SH-SY5Y (cell line): ENCODE measurements around the gene DIRAS2.

Experiments used
- GATA2 ChIP-seq: IDR thresholded peaks from 2 replicates; pipeline ENCODE4 v1.6.1; 2011; ENCODE audit warnings: mild to moderate bottlenecking, low read depth, low read length
- GATA3 ChIP-seq: IDR thresholded peaks from 2 replicates; pipeline ENCODE4 v1.6.1; 2011; ENCODE audit warnings: low read depth, mild to moderate bottlenecking, low read length, moderate library complexity

DIRAS2 gene

DNA sequence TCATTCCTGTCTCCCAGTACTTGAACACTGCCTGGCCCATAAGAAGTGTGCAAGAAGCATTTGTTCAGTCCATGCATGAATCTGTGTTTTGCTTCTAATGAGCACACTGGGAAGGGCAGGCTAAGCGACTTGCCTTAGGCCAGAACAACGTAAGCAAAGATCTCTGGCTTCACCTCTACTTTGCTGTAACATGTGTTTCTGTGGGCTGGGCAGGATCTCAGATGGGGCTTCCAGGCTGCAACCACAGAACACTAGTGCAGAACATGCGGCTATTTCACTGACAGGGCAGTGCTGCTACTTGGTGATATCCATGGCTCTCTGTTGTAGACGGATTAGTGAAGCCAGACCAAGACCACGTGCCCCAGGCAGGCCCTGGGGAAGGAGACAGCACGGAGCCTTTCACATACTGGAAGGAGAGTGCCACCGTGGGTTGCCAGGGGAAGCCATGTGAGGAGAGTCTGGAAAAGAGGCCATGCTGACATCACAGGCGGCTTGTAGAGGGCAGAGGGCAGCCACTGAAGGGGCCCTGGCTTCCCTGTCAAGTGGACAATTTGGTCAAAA lies 9.9 kb downstream of the DIRAS2 start:
- no peak for TF ChIP-seq GATA2
- TF ChIP-seq GATA3 = no peak

DNA sequence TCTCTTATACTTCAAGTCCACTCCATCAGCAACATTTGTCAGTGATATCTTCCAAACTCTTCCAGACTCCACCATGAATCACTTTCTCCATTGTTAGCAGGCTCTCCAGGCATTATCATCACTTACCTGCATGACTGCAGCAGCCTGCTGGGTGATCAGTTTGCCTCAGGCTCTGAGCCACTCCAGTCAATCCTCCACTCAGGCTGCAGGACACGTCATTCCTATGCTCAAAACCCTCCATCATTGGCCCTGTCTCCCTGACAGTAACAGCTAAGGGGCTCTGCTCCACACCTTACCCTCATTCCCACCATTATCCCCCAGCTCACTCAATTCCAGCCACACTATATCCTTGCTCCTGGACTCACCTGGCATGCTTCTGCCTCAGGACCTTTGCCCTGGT lies 10.7 kb downstream of the DIRAS2 start:
- no peak for TF ChIP-seq GATA3
- TF ChIP-seq GATA2 = no peak

DNA sequence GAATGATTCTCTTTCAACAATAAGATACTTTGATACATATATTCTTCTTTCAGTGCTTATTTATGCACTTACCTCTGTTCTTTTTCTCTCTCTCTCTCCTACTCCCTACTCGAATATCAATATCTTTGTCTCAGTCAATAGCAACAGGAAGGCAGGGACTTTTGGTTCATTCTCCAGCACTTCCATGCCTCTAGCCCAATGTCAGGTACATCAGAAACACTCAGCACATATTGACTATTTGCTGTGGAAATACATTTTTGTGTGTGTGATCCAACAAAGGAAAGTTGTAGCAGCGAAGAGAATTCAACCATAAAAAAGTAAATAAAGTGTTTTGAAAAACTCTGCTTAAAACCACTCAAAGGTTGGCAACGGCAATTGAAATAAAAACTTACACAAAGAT lies 12.6 kb downstream of the DIRAS2 start:
- TF ChIP-seq GATA3 (no peak), GATA2 (no peak)

DNA sequence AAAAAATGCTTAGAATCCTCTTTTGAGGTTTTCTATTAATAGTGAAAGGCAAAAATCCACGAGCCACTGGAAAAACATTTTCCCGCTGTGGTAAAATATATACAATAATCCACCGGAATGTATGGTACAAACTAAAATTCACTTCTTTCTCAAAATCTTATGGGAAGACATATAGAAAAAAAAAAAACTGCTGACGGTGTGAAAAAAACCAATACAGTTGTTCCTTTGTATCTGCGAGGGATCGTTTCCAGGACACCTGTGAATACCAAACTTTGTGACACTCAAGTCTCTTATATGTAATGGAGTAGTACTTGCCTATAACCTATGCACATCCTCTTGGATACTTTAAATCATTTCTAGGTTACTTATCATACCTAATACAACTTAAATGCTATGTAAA lies 13.3 kb downstream of the DIRAS2 start:
- TF ChIP-seq GATA2 (no peak), GATA3 (no peak)

DNA sequence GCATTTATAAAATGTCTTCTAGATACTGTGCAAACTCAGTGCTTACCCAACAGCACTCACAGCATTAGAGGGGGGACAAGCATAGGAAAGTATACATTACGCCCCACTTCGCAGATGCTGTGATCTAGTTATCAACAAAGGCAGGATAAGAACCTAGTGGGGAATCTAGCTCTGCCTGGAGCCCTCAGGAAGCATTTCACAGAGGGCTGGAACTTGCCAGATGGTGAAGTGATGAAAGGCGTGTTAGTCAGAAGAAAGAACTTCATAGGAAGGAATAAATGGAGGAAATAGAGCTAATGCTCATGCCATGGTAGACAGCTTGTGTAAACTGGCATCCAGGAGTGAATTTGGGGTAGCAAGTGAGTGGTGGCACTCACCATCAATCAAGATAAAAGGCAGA lies 25.8 kb downstream of the DIRAS2 start:
- TF ChIP-seq GATA3 (no peak), GATA2 (no peak)

DNA sequence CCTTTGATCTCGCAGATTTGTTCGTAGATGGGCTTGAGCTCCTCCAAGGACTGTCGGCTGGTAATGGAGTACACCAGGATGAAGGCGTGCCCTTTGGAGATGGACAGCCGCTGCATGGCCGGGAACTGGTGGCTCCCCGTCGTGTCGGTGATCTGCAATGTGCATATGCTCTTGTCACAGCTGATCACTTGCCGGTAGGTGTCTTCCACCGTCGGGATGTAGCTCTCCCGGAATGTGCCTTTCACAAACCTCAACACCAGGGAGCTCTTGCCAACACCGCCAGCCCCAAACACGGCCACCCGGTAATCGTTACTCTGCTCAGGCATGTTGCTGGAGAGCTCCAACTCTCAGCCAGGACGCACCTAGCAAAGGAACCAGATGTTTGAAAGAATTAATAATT lies 29.1 kb downstream of the DIRAS2 start:
- TF ChIP-seq GATA2 = no peak
- no peak for TF ChIP-seq GATA3

DNA sequence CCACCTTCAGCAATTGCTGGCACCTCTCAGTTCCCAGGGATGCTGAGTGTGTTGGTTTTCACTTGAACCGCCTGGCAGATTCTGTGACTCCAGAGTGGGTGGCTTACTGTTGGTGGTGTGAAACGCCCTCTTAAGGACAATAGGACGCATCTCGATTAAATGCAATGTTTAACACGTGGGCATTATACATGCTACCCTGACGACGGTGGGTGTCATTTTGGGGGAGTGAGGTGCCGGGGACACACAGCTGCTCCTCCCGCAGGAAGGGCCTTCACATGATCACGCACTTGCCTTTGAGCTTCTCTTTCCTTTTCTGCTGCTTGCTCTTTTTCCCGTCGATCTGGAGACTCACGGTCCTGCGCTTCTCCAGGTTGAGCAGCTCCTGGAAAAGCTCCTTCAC lies 29.7 kb downstream of the DIRAS2 start:
- TF ChIP-seq GATA3 (no peak), GATA2 (no peak)

DNA sequence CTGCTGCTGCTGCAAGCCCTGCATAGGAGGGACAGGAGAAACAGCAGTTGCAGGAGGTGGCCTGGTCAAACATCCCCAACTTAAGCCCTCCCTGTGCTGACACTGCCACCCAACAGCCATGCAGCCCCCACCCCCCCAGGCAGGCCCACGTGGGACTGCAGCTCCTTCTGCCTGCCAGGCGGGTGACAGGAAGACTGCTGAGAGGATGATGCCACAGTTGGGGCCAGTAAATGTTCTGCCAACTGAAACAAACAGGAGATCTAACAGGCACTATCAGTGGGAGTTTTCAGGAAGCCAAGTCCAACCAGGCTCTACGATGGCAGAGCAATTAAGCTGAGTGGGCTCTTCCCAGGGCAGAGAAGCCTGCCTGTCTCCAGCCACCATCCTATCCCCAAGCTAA lies 31.1 kb downstream of the DIRAS2 start:
- TF ChIP-seq GATA2 = no peak
- TF ChIP-seq GATA3 = no peak

DNA sequence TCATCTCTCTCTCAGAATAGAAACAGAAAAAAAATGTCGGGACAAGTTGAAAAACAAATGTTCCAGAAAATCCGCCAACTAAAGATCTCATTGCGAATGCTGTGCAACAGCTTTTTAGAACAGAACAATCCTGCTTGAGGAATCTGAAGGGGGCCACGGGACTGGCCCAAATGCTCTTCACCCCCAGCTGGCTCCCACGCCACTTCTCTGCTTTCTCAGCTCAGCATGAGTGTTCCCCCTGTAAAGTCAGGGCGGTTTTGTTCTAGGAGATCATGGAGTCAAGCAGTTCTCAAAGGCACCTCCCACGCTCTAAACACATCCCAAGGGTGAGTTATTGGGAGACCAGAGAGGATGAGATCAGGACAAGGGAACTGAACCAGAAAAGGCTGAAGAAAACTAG lies 31.5 kb downstream of the DIRAS2 start:
- TF ChIP-seq GATA3 (no peak), GATA2 (no peak)

DNA sequence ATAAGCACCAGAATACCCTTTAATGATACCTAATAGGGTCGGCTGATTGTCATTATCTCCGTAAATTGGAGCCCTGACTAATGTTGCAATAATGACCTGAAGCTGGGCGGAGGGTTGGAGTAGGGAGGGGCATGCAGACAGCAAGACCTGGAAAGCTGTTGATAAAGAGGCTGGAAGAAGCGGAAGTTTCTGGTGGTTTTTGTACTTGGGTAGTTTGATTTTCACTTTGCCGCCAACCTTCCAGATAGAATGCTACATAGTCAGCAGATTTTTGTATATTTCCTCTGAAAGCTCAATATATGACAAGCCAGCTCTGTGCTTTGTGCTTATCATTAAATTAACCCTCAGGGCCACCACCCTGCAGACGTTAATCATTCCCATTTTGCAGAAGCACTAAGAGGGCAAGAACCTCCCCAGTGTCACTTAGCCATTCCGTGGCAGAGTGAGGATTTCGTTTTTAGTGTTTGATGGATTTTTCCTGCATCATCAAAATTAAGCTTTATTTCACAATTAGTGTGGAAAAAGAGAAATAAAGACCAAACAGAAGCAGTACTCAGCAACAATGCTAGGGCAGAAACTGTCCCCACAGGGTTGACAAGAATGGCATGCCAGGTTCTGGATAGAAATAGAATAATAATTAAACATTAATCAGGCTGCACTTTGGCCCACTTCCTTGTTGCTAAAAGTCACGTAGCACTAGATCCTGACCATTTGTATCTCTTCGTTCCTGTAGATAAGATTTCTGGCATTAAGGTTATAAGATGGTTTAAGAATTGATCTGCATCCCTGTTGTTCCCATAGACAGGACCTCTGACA lies 34.7 kb downstream of the DIRAS2 start:
- TF ChIP-seq GATA2 (0 out of 2 replicates have a peak, but pooled peaks have one; percentile 23), GATA3 (no peak)

DNA sequence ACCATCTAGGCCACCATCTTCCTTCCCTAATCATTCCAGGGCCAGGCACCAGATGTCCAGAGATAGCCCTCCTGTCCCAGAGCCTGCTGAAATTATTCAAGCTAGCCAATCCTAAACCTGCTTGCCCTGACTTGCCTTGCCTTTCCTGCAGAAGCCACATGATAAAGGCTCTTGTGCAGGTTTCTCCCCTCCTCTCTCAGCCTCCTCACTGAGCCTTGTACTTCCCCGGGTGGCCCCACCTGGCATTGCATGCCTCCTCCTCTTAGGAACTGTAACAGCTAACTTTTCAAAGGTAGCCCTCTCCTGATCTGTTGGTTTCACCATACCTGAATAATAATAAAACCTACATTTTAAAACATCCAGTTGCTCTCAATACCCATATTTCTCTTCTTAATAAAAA lies 42.6 kb downstream of the DIRAS2 start:
- no peak for TF ChIP-seq GATA2
- no peak for TF ChIP-seq GATA3

DNA sequence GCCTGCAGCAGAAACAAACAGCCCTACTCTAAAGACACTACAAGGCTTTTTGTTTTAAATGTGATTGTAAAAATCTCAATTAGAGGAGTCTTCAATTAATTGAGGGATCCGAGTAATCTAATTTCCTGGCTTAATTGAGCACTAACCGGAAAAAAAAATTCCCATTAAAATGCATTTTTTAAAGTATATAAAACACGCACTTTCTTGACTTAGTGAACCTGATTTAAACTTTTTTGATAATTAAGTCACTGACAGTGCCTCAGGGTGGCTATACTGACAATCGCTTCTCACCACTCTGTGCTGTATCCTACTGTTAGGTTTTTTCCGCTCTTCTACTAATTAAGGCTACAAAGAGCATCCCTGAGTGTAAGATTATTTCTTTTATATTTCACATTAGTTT lies 44.4 kb downstream of the DIRAS2 start:
- no peak for TF ChIP-seq GATA2
- TF ChIP-seq GATA3 = no peak

DNA sequence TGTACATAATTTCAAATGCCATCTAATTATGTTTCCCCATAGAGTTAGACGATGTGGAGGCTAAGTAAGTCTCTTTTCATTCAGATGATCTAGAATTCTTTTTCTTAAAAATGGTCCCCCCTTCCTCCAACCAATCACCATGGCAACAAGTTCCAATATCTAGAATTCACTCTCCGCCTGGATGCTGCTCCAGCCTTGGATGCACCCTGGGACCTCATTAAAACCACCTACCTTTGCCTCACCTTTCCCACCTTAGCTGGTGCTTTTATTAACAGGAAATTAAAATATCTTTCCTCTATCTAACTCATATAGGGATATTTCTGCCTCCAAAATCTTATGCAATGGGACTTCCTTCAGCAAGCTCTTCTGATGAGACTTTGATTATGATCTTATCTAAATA lies 49.0 kb downstream of the DIRAS2 start:
- TF ChIP-seq GATA2 = no peak
- TF ChIP-seq GATA3 = no peak

DNA sequence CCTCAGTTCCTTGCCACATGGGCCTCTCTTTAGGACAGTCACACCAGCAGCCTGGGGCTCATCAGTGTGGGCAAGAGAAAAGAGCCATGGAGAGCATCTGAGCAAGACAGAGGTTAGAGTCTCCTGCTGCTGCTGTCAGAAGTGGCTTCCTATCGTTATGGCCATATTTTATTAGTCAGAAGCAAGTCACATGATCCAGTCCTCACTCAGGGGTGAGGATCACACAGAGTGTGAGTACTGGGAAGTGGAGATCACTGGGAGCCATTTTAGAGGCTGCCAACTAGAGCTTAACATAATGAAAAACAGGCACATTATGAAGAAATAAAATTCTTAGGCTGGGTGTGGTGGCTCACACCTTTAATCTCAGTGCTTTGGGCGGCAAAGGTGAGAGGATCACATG lies 62.0 kb downstream of the DIRAS2 start:
- no peak for TF ChIP-seq GATA3
- no peak for TF ChIP-seq GATA2

DNA sequence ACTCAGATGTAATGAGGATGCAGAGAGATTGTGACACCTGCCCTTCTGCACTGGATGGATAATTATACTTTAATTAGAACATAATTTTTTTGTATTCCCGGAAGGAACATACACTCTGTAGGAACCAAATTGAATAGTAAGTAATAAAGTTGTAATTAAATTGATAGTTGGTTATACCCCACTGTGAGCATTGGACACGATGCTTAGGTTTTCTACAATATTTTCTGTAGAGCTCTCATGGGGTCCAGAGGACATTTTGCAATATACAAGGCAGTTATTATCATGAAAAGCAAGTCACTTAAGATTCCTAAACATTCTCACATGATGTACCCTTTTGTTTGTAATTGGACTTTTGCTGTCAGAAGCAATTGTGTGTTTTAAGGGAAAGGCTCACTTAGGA lies 63.4 kb downstream of the DIRAS2 start:
- TF ChIP-seq GATA3 (no peak), GATA2 (no peak)
